ENCODE results near the gene HOMER3. TPM values are rescaled to one million over a fixed set of nuclear protein-coding genes. Genes with fewer than 3 reads are reported as not detected.

HOMER3 gene
- total RNA-seq, 4 donors from 2014 or later, result 86.2 to 202 (median 113) TPM

GRCh38 chr19:18893587-18894253, 47.3 kb downstream of the HOMER3 start:
- in situ Hi-C loops (cut with MboI; ENCODE audit: low sequenced_read_pairs in 4 of 4), result no loop called here
- intact Hi-C loops (cut with DNase I; ENCODE audit: low total_unique reads), result loop anchor here (2.0 to 10.0 kb wide), 2 partner anchors 25 to 141 kb away; partner anchors contain the start of genes ARMC6, COPE, DDX49 and SUGP2

DNA sequence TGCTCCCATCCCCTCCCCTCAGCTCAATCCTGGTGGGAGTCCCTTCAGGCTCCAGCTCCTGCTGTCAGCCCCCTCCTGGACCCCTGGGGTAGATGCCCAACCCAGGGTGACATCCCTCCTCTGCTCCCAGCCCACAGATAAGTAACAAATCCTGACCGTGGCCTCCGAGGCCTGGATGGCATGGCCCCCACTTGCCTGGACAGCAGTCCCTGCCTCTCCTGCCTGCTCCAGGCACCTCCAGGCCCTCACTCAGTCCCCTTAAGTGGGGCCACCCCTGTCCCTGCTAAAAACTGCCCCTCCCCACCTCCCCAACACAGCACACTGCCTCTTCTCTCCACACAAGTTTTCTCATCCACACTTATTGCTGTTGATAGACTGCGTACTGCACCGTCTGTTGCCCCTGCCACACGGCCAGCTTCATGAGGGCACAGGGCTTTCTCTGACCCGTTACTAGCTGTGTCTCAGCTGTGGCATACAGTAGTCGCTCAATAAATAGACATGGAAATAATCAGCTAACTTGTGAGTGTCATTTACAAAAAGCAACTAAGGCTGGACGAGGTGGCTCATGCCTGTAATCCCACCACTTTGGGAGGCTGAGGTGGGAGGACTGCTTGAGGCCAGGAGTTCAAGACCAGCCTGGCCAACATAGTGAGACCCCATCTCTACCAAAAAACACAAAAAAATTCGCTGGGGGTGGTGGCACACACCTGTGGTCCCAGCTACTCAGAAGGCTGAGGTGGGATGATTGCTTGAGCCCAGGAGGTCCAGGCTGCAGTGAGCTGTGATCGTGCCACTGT, 50.9 kb downstream of the HOMER3 start:
- H3K9me3 ChIP-seq, result no peaks in the 10 kb centered on the region
- no peak for ATAC-seq
- intact Hi-C loops (cut with DNase I; ENCODE audit: low total_unique reads), result loop anchor here (10.0 kb wide), 1 partner anchor 145 kb away; the partner anchor contains the start of genes ARMC6 and SUGP2

More at GRCh38 chr19:18893587-18894253, 47.3 kb downstream of the HOMER3 start:
- H3K27ac ChIP-seq, result peak overlapping the region; percentile 48 to 74 (median 60)
- no peaks in the 10 kb centered on the region for H3K9me3 ChIP-seq
- H3K27me3 ChIP-seq, result no peaks in the 10 kb centered on the region
- peak; percentile 30 to 38 for ATAC-seq
- H3K36me3 ChIP-seq, result no peaks in the 10 kb centered on the region
- TF ChIP-seq, protein P1, sequence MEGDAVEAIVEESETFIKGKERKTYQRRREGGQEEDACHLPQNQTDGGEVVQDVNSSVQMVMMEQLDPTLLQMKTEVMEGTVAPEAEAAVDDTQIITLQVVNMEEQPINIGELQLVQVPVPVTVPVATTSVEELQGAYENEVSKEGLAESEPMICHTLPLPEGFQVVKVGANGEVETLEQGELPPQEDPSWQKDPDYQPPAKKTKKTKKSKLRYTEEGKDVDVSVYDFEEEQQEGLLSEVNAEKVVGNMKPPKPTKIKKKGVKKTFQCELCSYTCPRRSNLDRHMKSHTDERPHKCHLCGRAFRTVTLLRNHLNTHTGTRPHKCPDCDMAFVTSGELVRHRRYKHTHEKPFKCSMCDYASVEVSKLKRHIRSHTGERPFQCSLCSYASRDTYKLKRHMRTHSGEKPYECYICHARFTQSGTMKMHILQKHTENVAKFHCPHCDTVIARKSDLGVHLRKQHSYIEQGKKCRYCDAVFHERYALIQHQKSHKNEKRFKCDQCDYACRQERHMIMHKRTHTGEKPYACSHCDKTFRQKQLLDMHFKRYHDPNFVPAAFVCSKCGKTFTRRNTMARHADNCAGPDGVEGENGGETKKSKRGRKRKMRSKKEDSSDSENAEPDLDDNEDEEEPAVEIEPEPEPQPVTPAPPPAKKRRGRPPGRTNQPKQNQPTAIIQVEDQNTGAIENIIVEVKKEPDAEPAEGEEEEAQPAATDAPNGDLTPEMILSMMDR (IDR thresholded peaks at IDR 0.05 in 4 of 5, conservative IDR thresholded peaks at IDR 0.05 in 1 of 5), result no peak
- TF ChIP-seq POLR2A (IDR thresholded peaks at IDR 0.05), result no peak
- H3K4me1 ChIP-seq, result peaks cover 8 to 31% of the 10 kb centered on the region in 2 donors
- DNase-seq, result peak in 1 of 2 donors; percentile 37
- H3K4me3 ChIP-seq, result peak overlapping the region in 3 of 4 donors; percentile 28 to 58 (median 55)

DNA sequence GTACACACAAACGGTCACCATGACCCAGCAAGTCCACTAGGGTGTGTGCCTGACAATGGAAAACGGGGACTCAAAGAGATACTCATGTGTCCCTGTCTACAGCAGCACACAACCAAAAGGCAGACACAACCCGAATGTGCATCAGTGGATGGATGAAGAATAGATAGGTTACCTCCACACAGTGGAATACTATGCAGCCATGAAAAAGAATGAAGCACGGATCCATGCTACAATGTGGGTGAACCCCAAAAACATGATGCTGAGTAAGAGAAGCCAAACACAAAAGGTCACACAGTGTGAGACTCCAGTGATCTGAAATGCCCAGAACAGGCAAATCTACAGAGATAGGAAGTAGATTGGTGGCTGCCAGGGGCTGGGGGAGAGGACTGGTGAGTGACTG, 54.0 kb downstream of the HOMER3 start:
- Histone ChIP-seq H3K36me3 (no peaks in the 10 kb centered on the region), H3K27ac (no peak overlapping the region), H3K27me3 (no peaks in the 10 kb centered on the region), H3K4me3 (no peak overlapping the region), H3K9me3 (no peaks in the 10 kb centered on the region), H3K4me1 (no peaks in the 10 kb centered on the region)
- DNase-seq (no peak), ATAC-seq (no peak)
- intact Hi-C loops (cut with DNase I; ENCODE audit: low total_unique reads) (no loop called here), in situ Hi-C loops (cut with MboI; ENCODE audit: low sequenced_read_pairs in 4 of 4) (no loop called here)
- TF ChIP-seq, protein P1 (IDR thresholded peaks at IDR 0.05 in 4 of 5, conservative IDR thresholded peaks at IDR 0.05 in 1 of 5), result no peak
- TF ChIP-seq POLR2A (IDR thresholded peaks at IDR 0.05), result no peak

More for the DNA sequence above, 50.9 kb downstream of the HOMER3 start:
- no peak for TF ChIP-seq POLR2A (IDR thresholded peaks at IDR 0.05)
- TF ChIP-seq, protein P1 (IDR thresholded peaks at IDR 0.05 in 4 of 5, conservative IDR thresholded peaks at IDR 0.05 in 1 of 5), result no peak
- Histone ChIP-seq H3K27me3 (no peaks in the 10 kb centered on the region), H3K4me3 (no peak overlapping the region), H3K36me3 (no peaks in the 10 kb centered on the region), H3K4me1 (peaks cover 8 to 21% of the 10 kb centered on the region in 2 donors), H3K27ac (no peak overlapping the region)
- DNase-seq, result no peak
- in situ Hi-C loops (cut with MboI; ENCODE audit: low sequenced_read_pairs in 4 of 4), result no loop called here

- DNase-seq (no peak), ATAC-seq (no peak)
- Histone ChIP-seq H3K9me3 (no peaks in the 10 kb centered on the region), H3K27me3 (no peaks in the 10 kb centered on the region), H3K4me3 (no peak overlapping the region), H3K4me1 (no peaks in the 10 kb centered on the region), H3K27ac (no peak overlapping the region), H3K36me3 (no peaks in the 10 kb centered on the region)
- TF ChIP-seq, protein P1 (IDR thresholded peaks at IDR 0.05 in 4 of 5, conservative IDR thresholded peaks at IDR 0.05 in 1 of 5), result no peak
- no peak for TF ChIP-seq POLR2A (IDR thresholded peaks at IDR 0.05)
- intact Hi-C loops (cut with DNase I; ENCODE audit: low total_unique reads) (no loop called here), in situ Hi-C loops (cut with MboI; ENCODE audit: low sequenced_read_pairs in 4 of 4) (no loop called here)
Observed at GRCh38 chr19:18883526-18884304, 57.3 kb downstream of the HOMER3 start.
